ENCODE results near the gene PTPRK.

Gene PTPRK

GRCh38 chr6:128062882-128063603 lies 457.4 kb downstream of the PTPRK start:
- DNase-seq: no peak

GRCh38 chr6:128057946-128058345 lies 462.5 kb downstream of the PTPRK start:
- no peak for DNase-seq

GRCh38 chr6:128057541-128057940 lies 462.9 kb downstream of the PTPRK start:
- DNase-seq: no peak

- DNase-seq: no peak
Observed at GRCh38 chr6:128053109-128053508, 467.3 kb downstream of the PTPRK start.

- DNase-seq: no peak
Observed at GRCh38 chr6:128047989-128048388, 472.4 kb downstream of the PTPRK start.

- DNase-seq: no peak
Observed at GRCh38 chr6:128046033-128046432, 474.4 kb downstream of the PTPRK start.

GRCh38 chr6:128039543-128039942 lies 480.9 kb downstream of the PTPRK start:
- DNase-seq: no peak

GRCh38 chr6:128036808-128037570 lies 483.4 kb downstream of the PTPRK start:
- no peak for DNase-seq

GRCh38 chr6:128033156-128033555 lies 487.2 kb downstream of the PTPRK start:
- DNase-seq: no peak

- no peak for DNase-seq
Observed at GRCh38 chr6:128032042-128032441, 488.4 kb downstream of the PTPRK start.

GRCh38 chr6:128029826-128030225 lies 490.6 kb downstream of the PTPRK start:
- DNase-seq: no peak

GRCh38 chr6:128028183-128028582 lies 492.2 kb downstream of the PTPRK start:
- no peak for DNase-seq

- no peak for DNase-seq
Observed at GRCh38 chr6:128025478-128025877, 494.9 kb downstream of the PTPRK start.

GRCh38 chr6:128024969-128025368 lies 495.4 kb downstream of the PTPRK start:
- DNase-seq: no peak

GRCh38 chr6:128024046-128024445 lies 496.4 kb downstream of the PTPRK start:
- no peak for DNase-seq

GRCh38 chr6:128018821-128019220 lies 501.6 kb downstream of the PTPRK start:
- no peak for DNase-seq

GRCh38 chr6:128017288-128017687 lies 503.1 kb downstream of the PTPRK start:
- DNase-seq: no peak

GRCh38 chr6:128007658-128008057 lies 512.7 kb downstream of the PTPRK start:
- DNase-seq: no peak

GRCh38 chr6:128005009-128005408 lies 515.4 kb downstream of the PTPRK start:
- no peak for DNase-seq

- no peak for DNase-seq
Observed at GRCh38 chr6:128000363-128000762, 520.0 kb downstream of the PTPRK start.

- no peak for DNase-seq
Observed at GRCh38 chr6:127998985-127999384, 521.4 kb downstream of the PTPRK start.

- DNase-seq: no peak
Observed at GRCh38 chr6:127997496-127998164, 522.8 kb downstream of the PTPRK start.

- DNase-seq: no peak
Observed at GRCh38 chr6:127996925-127997324, 523.5 kb downstream of the PTPRK start.

- no peak for DNase-seq
Observed at GRCh38 chr6:127992144-127992543, 528.3 kb downstream of the PTPRK start.

Data from NK-92 treated with Interleukin-12 subunit alpha and Interleukin-12 subunit beta, amount 100 ng/mL, for 24 hours (cell line).